Esophagus squamous epithelium (tissue), 4 donors: ENCODE measurements around the gene HELZ.

ENCODE experiments used
- CTCF ChIP-seq, 6 experiments: fragments of 450-650 bp in 4 of 6; fragments of 200-600 bp in 2 of 6; sonication (generic) in 2 of 6; IDR thresholded peaks; one replicate each; pipeline ENCODE4 v1.5.1; 2016 to 2019; ENCODE audit warnings: antibody characterized with exemption in 6 of 6, mild to moderate bottlenecking in 4 of 6, moderate library complexity in 4 of 6
- POLR2A ChIP-seq, 4 donors: fragments of 450-650 bp; IDR thresholded peaks; one replicate each; pipeline ENCODE4 v1.6.1; 2017; ENCODE audit warnings: antibody characterized with exemption in 4 of 4, mild to moderate bottlenecking in 4 of 4, moderate library complexity in 3 of 4

DNA sequence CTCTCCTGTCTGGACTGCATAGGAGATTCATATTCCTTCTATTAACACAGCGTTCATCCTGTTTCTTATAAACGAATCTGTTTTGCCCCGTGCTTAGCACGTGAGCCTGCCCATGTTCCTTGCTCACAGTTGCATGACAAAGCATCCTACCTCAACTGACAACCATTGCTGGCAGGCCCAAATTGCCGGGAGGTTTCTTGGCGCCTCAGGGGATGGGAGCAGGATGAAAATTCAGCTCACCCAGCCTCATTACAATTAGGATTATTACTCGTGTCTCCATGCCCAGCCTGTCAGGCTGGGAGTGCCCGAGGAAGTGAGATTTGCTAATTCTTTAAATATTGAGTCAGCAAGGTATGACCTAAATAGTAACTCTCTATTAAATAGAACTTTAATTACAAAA is 36.7 kb upstream of the HELZ start:
- no peak for TF ChIP-seq CTCF (IDR thresholded peaks at IDR 0.05)
- no peak for TF ChIP-seq POLR2A (IDR thresholded peaks at IDR 0.05)
